Activated T-helper 2 cell treated with anti-CD3 and anti-CD28 coated beads, Interferon-gamma antibody, Interleukin-2, Interleukin-4, amounts not matched to agents 10 μg/mL and 5 μg/mL and 100 μg/mL, durations not matched to agents 14 hours and 24 hours and 36 hours (primary cell): Measurements from ENCODE around the gene SULT2B1. TPM values are rescaled to one million over a fixed set of nuclear protein-coding genes. Genes with fewer than 3 reads are reported as not detected.
A peak's percentile ranks its signal among the peaks of the same experiment; 100 is the strongest.

Experiments used
- DNase-seq: peaks from one replicate; pipeline ENCODE4 v3.0.0; 2021; ENCODE audit warnings: low spot score
- H3K27ac Mint-ChIP-seq: one replicate; pipeline ENCODE4 v1.8.0; 2021; ENCODE audit warnings: mixed read lengths
- H3K27me3 Mint-ChIP-seq: one replicate; pipeline ENCODE4 v1.8.0; 2021; ENCODE audit warnings: low read depth, mixed read lengths
- H3K36me3 Mint-ChIP-seq: one replicate; pipeline ENCODE4 v1.8.0; 2021; ENCODE audit warnings: low read depth, mixed read lengths
- H3K4me1 Mint-ChIP-seq: one replicate; pipeline ENCODE4 v1.8.0; 2021; ENCODE audit warnings: low read depth, mixed read lengths
- H3K4me3 Mint-ChIP-seq: one replicate; pipeline ENCODE4 v1.8.0; 2021; ENCODE audit warnings: low read depth, mild to moderate bottlenecking, moderate library complexity, mixed read lengths
- H3K9me3 Mint-ChIP-seq: one replicate; pipeline ENCODE4 v1.8.0; 2021; ENCODE audit warnings: mixed read lengths
- intact Hi-C: fragments of 100-400 bp; cut with micrococcal nuclease; formaldehyde crosslinking; loops from one replicate; pipeline ENCODE4 v1.15.1; 2023
- total RNA-seq: library from RNA; stranded (reverse); gene quantifications from 2 replicates; pipeline ENCODE4 v1.2.3, GENCODE V29; 2022

SULT2B1 gene
- total RNA-seq, 1 donor from 2014 or later = not detected

DNA sequence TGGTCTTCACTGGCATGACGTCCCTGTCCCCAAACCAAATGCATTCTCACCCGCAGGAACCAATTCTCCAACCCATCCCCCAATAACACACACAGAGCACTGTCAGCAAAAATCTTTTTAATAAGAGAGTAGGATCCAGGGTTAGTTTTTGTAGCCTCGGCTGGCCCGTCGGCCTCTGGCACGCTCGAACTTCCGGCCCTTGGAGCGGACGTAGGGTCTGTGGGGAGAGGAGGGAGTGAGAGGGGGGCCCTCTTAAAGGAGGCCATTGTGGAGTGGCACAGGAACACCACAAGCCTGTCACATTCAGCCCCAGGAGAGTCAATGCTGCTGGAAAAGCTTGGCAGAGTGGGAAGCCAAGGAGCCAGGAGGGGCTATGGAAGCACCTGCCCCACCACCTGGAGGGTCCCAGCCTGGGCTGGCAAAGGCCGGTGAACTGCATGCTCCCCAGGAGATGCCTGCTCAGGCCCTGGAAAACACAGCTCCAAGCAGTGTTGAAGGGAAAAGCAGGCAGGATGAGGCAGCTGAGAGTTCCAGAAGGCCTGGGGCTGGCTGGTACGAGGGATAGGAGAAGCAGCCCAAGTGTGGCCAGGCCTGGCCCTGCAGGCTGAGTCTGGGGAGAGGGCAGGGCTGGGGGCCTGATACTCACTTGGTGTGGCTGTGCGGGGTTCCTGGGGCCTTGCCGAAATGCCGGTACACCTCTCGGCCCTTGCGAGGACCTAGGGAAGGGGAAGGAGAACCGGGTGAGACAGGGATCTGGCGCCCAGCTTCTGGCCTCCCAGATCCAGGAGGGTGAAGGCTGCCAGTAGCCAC is 63.5 kb downstream of the SULT2B1 start:
- no peak overlapping the region for H3K27ac Mint-ChIP-seq

DNA sequence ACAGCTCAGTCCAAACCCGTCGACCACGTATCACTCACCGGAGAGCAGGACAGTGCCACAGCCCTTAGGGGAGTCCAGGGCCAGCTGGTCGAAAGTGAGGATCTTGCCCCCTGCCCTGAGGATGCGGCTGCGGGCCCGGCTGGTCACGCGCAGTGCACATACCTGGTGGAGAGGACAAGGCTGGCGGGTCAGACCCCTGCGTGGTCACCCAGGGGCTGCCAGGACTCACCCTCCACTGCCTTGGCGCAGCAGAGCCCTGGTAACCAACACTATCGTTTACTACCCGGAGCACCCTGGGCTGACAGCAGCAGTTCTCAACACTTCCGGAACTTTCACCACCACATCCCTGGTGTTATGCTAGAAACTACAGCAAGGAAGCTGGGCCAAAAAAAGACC is 64.1 kb downstream of the SULT2B1 start:
- intact Hi-C loops = no loop called here
- Mint-ChIP-seq H3K27ac (peak overlapping the region; percentile 58), H3K9me3 (no peaks in the 10 kb centered on the region), H3K4me1 (peaks cover 18% of the 10 kb centered on the region), H3K36me3 (peaks cover 48% of the 10 kb centered on the region), H3K27me3 (no peaks in the 10 kb centered on the region), H3K4me3 (peak overlapping the region; percentile 95)
- no peak for DNase-seq

More for the DNA sequence above, 63.5 kb downstream of the SULT2B1 start:
- H3K9me3 Mint-ChIP-seq = no peaks in the 10 kb centered on the region
- no peak for DNase-seq
- H3K4me1 Mint-ChIP-seq = peaks cover 18% of the 10 kb centered on the region
- intact Hi-C loops = no loop called here
- H3K36me3 Mint-ChIP-seq = peaks cover 48% of the 10 kb centered on the region
- H3K27me3 Mint-ChIP-seq = no peaks in the 10 kb centered on the region
- peak overlapping the region; percentile 45 for H3K4me3 Mint-ChIP-seq

DNA sequence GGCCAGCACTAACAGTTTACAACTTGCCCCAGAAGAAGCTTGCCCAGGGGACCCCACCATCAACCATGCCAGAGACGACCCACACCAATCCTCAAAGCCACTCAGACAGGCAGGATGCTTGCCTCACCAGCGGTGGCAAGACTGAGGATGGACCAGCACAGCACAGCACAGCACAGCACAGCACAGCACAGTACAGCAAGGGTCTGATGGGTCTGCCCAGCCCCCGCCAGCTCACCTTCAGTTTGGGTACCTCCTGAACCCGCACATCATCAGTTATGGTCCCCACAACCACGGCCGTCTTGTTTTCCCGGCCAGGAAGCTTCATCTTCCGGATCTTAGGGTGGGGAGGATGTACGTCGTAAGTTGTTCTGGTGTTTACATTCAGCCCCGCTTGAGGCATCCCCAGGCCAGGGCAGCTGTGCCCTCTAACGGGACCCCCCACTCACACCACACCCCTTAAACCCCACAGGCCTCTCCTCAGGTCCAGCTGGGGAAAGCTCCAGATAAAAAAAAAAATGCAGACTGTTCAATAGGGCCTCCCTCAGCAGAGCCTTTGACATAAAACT is 64.6 kb downstream of the SULT2B1 start:
- H3K27me3 Mint-ChIP-seq = no peaks in the 10 kb centered on the region
- H3K27ac Mint-ChIP-seq = peak overlapping the region; percentile 99
- H3K4me3 Mint-ChIP-seq = peak overlapping the region; percentile 95
- no peak for DNase-seq
- intact Hi-C loops = no loop called here
- peaks cover 21% of the 10 kb centered on the region for H3K4me1 Mint-ChIP-seq
- no peaks in the 10 kb centered on the region for H3K9me3 Mint-ChIP-seq
- peaks cover 51% of the 10 kb centered on the region for H3K36me3 Mint-ChIP-seq

DNA sequence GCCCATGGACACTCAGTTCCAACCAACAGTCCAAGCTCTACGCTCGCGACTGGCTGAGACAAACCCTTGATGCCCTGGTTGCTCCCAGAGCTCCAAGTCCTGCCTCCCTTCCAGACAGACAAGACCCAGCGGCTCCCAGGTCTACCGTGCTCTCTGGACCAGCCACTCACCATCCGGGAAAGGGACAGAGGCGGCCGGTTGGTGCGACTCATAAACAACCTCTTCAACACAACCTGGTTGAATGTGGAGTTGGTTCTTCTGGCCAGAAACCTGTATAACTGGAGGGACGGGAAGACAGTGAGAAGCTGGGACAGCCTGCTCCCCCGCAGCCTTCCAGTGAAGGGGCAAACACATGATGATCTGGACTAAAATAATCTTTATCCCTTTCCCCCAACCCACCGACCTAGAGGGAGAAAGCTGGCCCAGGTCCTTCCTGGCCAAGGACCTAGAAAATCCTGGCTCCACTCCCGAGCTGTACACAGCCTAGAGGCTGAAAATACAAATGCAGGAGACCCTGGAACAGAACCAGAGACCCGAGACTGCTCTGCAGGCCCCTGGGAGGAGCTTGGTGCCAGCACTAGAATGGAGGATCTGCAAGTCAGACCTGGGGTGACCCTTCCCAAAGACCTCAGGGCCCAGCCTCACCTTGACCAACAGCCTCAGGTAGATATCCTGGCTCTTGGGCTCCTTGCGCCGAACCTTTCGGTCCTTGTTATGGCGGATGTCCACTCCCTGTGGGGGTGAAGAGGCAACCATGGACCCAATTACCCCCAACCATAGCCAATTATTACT is 65.4 kb downstream of the SULT2B1 start:
- Mint-ChIP-seq H3K27me3 (no peaks in the 10 kb centered on the region), H3K4me3 (peak overlapping the region; percentile 95), H3K4me1 (peaks cover 25% of the 10 kb centered on the region), H3K36me3 (peaks cover 54% of the 10 kb centered on the region), H3K27ac (peak overlapping the region; percentile 99), H3K9me3 (no peaks in the 10 kb centered on the region)
- DNase-seq = no peak
- intact Hi-C loops = no loop called here

DNA sequence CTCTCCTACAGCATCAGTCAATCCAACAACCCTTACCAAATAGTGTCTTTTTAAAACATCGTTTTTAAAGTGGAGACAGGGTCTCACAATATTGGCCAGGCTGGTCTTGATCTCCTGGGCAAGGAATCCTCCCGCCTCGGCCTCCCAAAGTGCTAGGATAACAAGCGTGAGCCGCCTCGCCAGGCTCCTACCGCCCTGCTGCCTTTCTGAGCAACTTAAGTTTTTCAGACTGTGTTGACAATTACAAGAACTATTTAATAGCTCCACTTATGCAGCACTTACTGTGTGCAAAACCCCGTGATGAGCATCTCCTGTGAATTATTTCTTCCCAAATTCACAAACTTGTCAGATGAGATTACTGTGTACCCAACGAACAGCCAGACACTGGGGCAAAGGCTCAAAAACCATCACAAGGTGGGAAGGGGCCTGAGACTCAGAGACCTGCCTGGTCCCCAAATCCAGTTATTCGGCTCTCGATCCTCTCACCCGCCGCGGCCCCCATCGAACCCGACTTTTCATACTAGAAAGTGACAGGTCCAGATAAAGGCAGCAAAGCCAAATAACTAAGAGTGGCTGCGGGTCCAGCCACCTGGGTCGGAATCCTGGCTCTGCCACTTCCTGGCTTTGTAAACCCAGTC is 66.4 kb downstream of the SULT2B1 start:
- H3K4me3 Mint-ChIP-seq = peak overlapping the region; percentile 95
- intact Hi-C loops = no loop called here
- H3K9me3 Mint-ChIP-seq = no peaks in the 10 kb centered on the region
- H3K27me3 Mint-ChIP-seq = no peaks in the 10 kb centered on the region
- H3K27ac Mint-ChIP-seq = peak overlapping the region; percentile 99
- DNase-seq = no peak
- H3K36me3 Mint-ChIP-seq = peaks cover 60% of the 10 kb centered on the region
- H3K4me1 Mint-ChIP-seq = peaks cover 28% of the 10 kb centered on the region

GRCh38 chr19:48618916-48619691 is 67.1 kb downstream of the SULT2B1 start, which contains the start of the genes RPL18 and SPHK2:
TSS of gene RPL18 (minus strand) at chr19:48619178. CDS start at chr19:48619143, 35 bp downstream.
TSS of gene SPHK2 (plus strand) at chr19:48619506. CDS start at chr19:48620515, 1,009 bp downstream.
- Mint-ChIP-seq H3K27me3 (no peaks in the 10 kb centered on the region), H3K9me3 (no peaks in the 10 kb centered on the region), H3K4me1 (peaks cover 34% of the 10 kb centered on the region)

DNA sequence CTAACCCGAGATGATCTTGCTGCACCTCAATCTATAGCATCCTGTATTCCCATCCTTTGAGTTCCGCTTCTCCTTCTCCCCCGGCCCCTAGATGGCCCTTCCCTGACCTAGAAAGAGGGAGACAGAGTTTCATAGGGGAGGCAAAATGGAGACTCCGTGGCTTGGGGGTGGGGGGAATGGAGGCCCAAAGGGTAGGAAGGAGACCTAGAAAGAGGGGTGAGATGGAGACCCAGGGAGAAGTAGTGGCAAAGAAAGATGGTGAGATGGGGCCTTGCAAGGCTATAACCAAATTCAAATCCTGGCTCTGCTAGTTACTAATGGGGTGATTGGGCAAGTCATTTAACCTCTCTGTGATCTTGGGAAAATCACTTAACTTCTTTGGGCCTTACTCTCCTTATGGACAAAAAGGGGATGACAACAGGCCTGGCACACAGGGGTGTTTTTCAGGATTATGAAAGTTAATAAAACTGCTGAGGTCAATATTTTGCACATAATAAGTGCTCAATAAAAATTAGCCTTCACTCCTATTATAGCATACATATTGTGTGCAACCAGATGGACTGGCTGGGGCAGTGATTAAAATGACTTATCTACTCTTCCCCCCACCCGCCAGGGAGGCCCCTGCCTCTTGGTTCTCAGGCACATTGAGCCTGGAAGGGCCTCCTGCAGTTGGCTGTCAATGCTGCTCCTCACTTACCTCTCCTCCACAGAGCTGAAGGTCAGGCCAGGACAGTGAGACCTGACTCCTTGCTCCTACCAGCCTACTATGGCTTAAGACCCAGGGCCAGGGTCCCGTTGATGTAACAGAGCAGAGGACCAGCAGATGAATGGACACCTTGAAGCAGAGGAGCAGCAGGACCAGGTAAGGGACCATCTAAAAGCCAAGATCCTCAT is 68.0 kb downstream of the SULT2B1 start:
- H3K27me3 Mint-ChIP-seq = no peaks in the 10 kb centered on the region
- DNase-seq = no peak
- peak overlapping the region; percentile 95 for H3K4me3 Mint-ChIP-seq
- intact Hi-C loops = loop anchor here (1.0 kb wide), 1 partner anchor 17 kb away; the partner anchor contains the start of gene DBP
- peaks cover 61% of the 10 kb centered on the region for H3K36me3 Mint-ChIP-seq
- peak overlapping the region; percentile 99 for H3K27ac Mint-ChIP-seq
- H3K4me1 Mint-ChIP-seq = peaks cover 38% of the 10 kb centered on the region
- no peaks in the 10 kb centered on the region for H3K9me3 Mint-ChIP-seq

More at GRCh38 chr19:48618916-48619691, 67.1 kb downstream of the SULT2B1 start, which contains the start of the genes RPL18 and SPHK2:
- H3K27ac Mint-ChIP-seq = peak within 1 kb of the TSS; percentile 99
- H3K4me3 Mint-ChIP-seq = peak within 1 kb of the TSS; percentile 95
- intact Hi-C loops = loop anchor here (1.0 kb wide), 1 partner anchor 18 kb away; the partner anchor contains the start of gene DBP
- peak; percentile 95 for DNase-seq
- peaks cover 64% of the 10 kb centered on the region for H3K36me3 Mint-ChIP-seq

DNA sequence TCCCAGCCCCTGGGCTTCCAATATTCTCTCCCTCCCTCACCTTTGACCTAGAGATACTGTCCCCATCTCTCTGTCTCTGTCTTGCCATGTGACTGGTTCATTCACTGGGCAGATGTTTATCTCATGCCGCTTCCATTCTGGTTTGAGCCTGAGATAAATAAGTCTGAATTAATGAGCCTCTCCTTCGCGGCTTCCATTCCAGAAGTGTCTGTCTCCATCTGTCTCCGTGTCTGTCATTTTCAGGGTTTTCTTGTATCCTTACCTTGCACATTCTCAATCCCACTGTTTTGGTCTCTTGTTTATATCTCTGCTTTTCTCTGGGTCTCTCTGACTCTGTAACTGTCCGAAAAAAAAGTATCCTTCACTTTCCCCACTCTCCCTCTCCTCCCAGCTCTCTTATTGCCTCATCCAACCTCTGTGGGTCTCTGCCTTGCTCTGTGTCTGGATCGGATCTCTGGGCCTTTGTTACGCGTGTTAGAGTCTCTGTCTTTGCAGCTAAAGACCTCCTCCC is 71.6 kb downstream of the SULT2B1 start:
- Mint-ChIP-seq H3K4me3 (peak overlapping the region; percentile 84), H3K27me3 (no peaks in the 10 kb centered on the region), H3K27ac (peak overlapping the region; percentile 97), H3K9me3 (no peaks in the 10 kb centered on the region), H3K4me1 (peaks cover 37% of the 10 kb centered on the region), H3K36me3 (peaks cover 29% of the 10 kb centered on the region)
- intact Hi-C loops = loop anchor here (1.0 kb wide), 1 partner anchor 11 kb away; no protein-coding TSS in a partner anchor
- no peak for DNase-seq

DNA sequence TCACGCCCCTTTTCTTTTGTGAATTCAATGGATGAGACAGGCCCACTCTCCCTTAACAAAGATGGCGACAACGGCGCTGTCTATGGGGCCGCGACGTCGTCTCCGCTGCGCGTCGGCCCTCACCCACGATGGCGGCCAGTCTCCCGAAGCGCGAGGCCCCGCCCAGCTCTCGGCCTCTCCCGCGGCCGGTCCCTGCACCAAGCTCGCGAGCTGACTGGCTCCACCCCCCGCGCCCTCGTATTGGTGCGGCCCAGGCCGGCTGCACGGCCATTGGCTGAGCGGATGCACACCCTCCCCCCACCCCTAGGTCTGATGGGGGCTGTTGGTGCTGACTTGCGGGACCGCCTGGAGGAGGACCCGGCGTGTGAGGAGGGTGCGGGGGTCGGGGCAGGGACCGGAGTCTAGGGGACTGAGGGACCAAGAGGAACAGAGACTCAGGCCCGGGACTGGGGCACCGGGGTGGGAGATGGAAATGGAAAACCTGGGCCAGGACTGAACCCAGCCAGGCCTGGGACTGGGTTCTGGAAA is 72.2 kb downstream of the SULT2B1 start:
- intact Hi-C loops = loop anchor here (1.0 kb wide), 1 partner anchor 10 kb away; no protein-coding TSS in a partner anchor
- H3K4me3 Mint-ChIP-seq = peak overlapping the region; percentile 84
- H3K36me3 Mint-ChIP-seq = peaks cover 25% of the 10 kb centered on the region
- peaks cover 36% of the 10 kb centered on the region for H3K4me1 Mint-ChIP-seq
- peak; percentile 96 for DNase-seq
- no peaks in the 10 kb centered on the region for H3K9me3 Mint-ChIP-seq
- H3K27me3 Mint-ChIP-seq = no peaks in the 10 kb centered on the region
- peak overlapping the region; percentile 97 for H3K27ac Mint-ChIP-seq

DNA sequence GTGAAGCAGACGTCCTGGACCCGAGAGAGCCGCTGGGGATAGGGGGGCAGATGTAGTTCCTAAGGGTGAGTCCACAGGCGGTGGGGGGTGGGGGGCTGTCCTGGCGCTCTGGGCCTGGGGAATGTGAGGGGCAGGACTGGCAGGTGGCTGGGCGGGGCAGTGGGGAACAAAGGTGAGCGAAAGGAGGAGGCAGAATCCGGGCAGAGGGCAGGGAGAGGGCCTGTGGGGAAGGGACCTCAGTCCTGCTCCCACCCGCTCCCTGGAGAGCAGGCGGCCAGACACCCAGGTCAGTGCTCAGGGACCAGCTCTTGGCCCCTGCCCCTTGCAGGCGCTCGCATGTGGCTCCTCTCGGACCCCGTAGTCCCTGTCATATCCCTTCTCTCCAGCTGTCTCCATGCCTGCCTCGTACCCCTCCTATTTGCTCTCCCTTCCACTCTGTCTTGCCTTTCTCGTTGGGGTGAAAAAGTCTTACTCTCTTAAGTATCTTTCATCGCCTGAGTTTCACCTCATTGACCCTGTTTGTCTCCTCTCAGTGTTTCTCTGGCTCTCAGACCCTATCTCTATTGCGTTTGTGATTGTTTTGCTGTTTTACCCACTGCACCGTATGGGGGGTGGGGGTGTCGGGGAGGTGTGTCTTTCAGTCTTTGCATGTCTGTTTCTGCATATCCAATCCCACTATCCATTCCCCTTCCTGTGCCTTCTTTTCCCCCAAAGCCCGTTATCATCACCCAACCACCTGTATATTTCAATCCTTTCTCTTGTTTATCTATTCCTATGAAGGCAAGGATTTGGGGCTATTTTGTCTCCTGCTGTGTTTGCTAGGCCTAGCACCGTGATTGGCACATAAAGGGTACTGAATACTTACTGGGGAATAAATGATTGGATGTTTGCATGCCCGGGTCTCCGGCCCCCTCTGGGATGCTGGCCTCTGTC is 73.1 kb downstream of the SULT2B1 start:
- Mint-ChIP-seq H3K4me1 (peaks cover 31% of the 10 kb centered on the region), H3K27ac (peak overlapping the region; percentile 97), H3K9me3 (no peaks in the 10 kb centered on the region), H3K27me3 (no peaks in the 10 kb centered on the region), H3K4me3 (peak overlapping the region; percentile 84), H3K36me3 (peaks cover 29% of the 10 kb centered on the region)
- intact Hi-C loops = loop anchor here (1.0 kb wide), 1 partner anchor 9 kb away; no protein-coding TSS in a partner anchor
- no peak for DNase-seq
